Mammary epithelial cell (primary cell): ENCODE results near the gene NUDT13.

ENCODE experiments used
- CTCF ChIP-seq, 2 donors: IDR thresholded peaks in 1 of 2; conservative IDR thresholded peaks in 1 of 2; 2 replicates each; pipeline ENCODE4 v1.5.1; 2011 to 2012; ENCODE audit warnings: inconsistent platforms in 2 of 2, low read length in 2 of 2, mild to moderate bottlenecking in 2 of 2, control low read depth in 1 of 2, low read depth in 1 of 2; ENCODE audit not compliant: insufficient read depth in 1 of 2; ENCODE audit errors: extremely low read depth in 1 of 2
- EZH2 ChIP-seq: IDR thresholded peaks from 2 replicates; pipeline ENCODE4 v1.6.1; 2012; ENCODE audit warnings: low read length, inconsistent platforms, borderline replicate concordance

GRCh38 chr10:73092830-73093229 lies 17.4 kb upstream of the NUDT13 start:
- TF ChIP-seq EZH2 (no peak), CTCF (conservative IDR thresholded peaks at IDR 0.05 in 1 of 2, IDR thresholded peaks at IDR 0.05 in 1 of 2; ENCODE audit: extremely low read depth in 1 of 2, insufficient read depth in 1 of 2, low read depth in 1 of 2, low read length in 2 of 2) (no peak)
